ENCODE measurements around the gene PTPRR. TPM values are rescaled to one million over a fixed set of nuclear protein-coding genes. Genes with fewer than 3 reads are reported as not detected.
A peak's percentile ranks its signal among the peaks of the same experiment; 100 is the strongest.

The PTPRR gene
- total RNA-seq, 1 donor from 2014 or later, result not detected

DNA sequence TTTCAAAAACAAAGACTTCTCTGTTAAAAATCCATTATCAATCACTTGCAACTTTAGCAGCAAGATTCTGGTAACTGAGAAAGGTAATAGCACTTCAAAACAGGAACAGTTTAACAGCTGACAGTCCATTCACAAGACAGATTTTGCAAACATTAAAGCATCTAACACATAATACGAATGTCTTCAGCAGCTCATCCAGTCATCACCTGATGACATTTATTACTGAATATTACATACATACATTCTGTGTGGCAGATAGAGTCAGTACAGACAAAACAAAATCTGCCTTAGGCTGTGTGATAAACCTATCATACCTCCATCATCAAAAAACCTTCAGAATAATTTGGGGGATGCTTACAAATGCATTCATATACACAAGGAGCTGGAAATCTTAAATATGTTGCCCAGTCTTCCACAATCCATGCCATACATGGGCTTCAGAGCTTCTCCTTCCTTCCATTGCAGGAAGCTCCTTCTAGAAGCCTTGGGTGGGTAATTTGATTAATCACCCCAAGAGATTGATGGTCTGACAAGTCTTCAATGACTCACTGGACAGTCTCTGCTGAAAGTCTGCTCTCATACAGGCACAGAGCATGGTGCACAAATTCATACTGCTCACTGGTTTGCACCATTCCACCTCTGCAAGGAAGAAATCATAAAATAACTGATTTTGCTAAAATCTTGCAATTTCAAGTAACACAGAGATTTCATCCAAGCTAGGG, 281.7 kb downstream of the PTPRR start:
- peak; percentile 58 for DNase-seq

DNA sequence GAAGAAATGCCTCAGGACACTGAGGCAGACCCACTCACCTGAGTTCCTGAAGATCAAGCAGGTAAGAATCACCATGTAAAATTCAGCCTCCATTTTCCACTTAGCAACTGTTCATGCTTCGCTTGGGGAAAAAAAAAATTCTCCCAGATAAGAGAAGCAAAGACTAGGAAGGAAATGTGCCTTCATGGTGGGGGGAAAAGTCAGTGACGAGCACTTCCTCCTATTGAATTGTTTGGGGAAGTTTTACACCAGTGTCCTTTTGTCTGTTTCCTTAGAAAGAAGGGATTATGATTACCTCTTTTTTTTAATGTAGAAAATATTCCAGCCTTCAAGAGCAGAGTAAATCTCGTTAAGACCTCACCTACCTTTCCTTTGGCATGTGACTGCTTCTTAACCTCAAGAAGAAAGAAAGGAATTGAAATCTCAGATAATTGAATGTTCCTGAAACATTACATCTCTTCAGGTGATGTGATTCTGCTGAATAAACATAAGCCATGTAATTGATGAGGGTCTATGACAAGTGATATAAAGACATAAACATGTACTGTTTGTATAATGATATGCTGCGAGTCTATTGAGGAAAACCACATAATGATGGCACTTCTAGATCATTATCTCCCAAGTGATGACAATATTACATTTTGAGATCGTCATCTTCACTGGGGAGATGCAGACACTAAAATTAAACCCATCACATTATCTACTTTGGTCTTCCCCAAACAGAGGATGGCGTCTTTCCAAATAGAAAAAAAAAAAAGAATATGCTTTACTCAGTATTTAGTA, 283.0 kb downstream of the PTPRR start, which contains the start of gene PTPRB:
Gene PTPRB (minus strand): TSS at position 127 of the 783 bp plus-strand sequence. CDS start 34 bp downstream, at position 93.
- peak; percentile 87 for DNase-seq

DNA sequence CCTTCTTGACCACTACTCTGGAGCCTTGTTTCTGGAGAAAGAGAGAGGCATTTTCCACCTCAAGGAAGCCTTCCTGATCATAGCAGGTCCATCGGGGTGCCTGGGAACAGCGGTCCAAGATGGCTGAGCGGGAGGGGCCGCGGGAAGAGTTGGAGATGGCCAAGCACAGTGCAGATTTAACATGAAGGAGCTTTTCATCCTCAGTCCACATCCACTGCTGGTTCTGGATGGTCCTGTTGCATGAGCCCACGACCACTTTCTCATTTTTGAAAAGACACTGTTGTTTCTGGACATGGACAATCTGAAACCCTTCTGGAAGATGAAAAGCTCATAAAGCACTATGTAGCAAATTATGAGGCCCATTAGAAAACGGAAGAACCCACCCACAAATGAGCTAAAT, 284.8 kb downstream of the PTPRR start:
- peak; percentile 63 for DNase-seq

DNA sequence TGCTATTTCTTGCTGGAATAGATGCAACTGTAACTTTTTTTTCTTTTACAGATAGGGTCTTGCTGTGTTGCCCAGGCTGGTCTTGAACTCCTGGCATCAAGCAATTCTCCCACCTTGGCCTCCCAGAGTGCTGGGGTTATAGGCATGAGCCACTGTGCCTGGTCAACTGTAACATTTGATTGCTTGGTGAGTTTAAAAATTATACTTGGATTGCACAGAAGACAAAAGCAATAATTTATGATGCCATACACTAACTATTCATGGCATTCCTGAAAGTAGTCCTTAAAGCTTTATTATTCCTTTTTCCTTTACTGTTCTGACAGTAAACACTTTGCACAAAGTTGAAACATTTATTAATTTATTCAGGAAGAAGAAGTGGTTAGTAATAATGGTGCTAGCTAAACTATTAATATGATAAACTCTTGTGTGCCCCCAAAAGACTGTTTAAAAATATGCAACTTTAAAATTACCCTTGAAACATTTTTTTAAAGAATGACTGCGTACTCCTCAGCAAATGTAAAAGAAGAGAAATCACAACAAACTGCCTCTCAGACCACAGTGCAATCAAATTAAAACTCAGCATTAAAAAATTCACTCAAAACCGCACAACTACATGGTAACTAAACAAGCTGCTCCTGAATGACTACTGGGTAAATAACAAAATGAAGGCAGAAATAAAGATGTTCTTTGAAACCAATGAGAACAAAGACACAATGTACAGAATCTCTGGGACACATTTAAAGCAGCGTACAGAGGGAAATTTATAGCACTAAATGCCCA, 291.6 kb downstream of the PTPRR start:
- DNase-seq, result no peak

DNA sequence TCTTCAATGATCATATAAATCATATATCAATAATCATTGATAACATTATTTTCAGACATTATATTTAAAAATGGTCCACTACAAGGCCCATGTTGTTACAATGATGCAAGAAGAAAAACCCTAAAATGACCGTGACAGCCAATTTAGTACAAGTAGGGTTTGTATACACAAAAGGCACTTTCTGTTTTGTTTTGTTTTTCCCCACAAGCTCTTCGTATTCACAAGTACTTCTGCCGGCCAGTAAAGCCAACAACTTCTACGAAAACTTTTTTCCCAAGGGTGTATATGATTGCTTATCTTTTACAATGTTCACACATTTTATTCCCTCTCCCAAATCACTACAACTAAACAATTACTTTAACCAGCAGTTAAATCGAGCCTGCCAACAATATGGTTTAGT, 292.9 kb downstream of the PTPRR start:
- DNase-seq, result peak; percentile 42

DNA sequence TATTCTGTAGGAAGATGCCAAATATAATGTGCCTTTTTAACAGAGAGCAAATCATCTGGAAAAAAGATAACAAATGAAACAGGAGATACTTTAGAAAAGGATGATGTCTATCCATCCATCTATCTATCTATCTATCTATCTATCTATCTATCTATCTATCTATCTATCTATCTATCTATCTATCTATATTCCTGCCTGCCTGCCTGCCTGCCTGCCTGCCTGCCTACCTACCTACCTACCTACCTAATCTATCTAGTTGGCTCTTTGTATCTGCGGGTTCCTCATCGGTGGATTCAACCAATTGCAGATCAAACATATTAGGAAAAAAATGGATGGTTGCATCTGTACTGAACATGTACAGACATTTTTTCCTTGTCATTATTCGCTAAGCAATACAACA, 294.4 kb downstream of the PTPRR start:
- no peak for DNase-seq

DNA sequence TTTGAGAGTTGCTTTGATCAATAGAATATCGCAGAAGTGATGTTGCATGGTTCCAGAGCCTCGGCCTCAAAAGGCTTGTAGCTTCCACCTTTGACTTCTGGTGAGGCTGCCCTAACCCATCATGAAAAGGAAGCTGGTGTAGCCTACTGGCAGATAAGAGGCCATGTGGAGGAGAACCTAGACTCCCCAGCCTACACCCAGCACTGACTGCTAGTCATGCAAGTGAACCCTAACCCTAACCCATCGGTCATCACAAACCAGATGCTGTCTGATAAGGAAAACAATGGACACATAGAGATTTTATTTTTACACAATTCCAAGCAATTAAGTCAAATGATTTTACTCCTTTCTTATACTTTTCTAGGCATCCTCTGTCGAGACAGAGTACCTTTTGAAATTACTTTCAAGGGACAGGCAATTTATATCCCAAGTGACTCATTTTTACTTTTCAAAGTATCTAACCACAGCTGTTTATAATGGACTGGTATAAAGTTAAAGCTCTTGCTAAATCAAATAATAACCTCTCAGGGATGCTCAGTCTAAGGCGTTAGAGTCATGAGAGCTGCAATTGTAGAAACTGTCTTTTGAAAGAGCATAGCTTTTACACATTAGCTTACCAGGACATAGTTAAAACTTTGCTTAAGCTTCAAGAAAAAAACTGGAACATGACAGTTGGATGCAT, 300.9 kb downstream of the PTPRR start:
- peak; percentile 28 for DNase-seq

DNA sequence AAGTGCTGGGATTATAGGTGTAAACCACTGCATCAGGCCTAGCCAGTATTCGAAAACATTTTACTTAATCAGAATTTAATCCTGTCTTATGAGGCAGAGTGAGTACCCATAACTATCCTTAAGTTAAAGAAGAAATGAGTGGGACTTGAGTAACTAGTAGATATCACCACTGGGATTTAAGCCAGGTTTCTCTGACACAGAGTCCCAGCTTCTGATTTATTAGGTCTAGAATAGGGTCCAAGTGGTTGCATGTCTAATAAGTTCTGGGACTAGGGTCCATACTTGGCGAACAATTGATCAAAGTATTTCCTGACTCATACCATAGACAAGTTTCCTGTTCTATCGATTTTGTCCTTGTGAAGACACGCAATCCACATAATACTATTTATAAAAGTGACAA, 302.2 kb downstream of the PTPRR start:
- DNase-seq, result no peak

DNA sequence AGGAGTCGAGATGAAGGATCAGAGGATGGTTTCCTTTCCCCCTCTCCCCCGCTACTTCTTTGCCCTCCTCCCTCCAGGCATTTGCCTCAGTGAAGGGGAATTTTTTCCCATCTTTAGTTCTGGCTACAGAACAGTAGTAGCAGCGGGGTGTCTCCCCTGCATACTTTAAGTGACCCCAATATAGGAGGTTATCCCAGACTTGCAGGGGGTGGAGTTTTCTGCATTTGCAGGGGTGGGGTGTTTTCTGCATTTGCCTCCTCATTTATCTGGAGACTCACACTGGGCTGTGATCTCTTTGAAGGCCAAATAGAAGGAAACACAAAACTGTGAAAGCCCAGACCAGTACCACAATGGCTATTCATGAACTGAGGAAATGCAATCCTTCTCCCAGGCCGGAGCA, 303.1 kb downstream of the PTPRR start:
- no peak for DNase-seq

DNA sequence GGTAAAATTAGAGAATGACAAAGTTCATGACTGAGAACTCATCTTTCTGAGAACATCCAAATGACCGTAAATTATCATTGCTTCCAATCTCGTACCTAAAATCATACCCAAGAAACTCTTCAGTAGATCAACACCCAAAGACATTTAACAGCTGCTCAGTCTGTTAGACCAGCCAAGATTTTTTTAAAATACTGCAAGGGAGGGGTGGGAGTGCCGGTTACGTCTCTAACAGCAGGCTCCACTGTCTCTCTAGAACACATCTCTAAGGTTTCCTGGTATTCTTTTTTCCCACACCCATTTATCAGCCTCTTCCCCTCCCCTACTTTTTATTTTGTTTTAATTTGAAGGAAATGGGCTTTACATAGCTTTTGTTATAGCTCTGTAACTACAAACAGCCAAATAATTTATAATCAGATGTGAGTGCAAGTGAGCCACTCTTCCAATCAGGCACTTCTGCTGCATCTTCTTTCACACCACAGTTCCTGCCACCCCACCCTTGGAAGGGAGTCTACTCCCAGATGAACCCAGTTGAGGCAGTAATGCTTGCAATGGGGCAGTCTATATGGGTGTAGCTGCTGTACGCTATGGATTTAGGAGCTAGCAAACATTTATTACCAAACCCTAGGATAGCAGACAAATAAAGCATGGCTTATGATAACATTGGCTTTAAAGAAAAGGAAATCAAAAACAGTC, 305.2 kb downstream of the PTPRR start:
- DNase-seq, result no peak

DNA sequence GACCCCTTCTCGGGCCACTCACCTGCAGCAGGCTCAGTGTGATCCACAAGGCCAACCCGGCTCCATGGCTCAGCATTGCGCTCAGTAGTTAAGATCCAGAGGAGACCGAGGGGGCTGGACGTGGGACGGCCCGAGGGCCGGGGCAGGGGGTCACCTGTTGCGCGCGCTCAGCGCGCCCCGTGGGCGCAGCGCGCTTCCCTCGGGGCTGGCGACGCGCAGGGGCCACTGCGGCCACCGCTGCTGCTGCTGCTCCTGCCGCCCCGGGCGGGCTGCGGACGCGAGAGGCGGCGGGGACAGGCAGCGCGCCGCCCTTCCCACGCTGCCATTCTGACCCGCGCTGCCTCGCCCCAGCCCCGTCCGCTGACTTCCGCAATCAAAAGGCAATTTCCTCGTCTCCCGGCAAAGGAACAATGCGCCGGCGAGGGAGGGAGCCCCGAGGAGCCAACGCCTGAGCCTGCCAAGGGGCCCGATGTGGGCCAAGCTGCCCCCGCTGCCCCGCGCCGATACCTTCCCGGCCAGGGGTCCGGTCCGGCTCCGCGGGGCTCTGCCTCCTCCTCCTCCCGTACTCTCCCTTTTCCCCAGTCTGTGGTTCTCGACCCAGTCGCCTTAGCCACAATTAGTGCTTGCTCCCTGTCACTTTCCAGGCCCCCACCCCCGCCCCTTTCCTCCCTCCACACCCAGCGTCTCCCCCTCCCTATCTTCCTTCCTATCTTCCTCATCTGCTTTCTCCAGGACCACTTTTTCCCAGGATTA, 310.6 kb downstream of the PTPRR start:
- DNase-seq, result peak; percentile 89

DNA sequence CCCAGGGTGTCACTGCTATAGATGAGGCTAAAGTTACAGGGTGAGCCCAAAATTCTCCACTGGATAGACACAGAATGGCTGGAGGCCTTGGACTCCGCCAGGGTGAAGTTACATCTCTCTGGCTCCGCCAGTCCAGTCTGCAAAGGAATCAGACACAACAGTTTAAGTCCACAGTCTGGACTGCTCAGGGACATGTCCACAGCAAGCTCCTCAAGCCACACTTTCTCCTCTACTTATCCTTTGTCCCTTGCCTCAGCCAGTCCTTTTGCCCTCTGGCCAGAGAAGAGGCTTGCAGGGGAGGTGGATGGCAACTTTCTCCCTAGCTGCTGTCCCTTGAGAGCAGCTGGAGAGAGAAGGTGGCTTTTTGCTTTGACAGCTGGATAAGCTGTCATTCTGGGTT, 311.3 kb downstream of the PTPRR start:
- peak; percentile 28 for DNase-seq

DNA sequence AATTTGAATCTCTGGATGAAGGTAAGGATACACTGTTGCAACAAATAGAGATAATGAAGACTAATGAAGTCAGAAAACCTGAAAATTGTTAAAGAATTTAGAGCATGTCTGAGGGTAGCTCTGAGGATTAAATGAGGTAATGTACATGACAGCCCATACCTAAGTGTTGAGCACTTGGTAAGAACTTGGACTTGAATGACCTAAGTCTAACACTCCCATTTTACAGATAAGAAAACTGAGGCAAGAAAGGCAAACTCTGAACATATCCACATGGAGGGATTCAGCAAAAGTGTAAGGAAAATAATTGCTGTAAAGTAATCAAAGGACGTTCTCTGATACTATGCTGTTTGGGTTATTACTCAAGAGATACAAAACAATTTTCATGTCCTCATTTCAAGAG, 312.4 kb downstream of the PTPRR start:
- no peak for DNase-seq

DNA sequence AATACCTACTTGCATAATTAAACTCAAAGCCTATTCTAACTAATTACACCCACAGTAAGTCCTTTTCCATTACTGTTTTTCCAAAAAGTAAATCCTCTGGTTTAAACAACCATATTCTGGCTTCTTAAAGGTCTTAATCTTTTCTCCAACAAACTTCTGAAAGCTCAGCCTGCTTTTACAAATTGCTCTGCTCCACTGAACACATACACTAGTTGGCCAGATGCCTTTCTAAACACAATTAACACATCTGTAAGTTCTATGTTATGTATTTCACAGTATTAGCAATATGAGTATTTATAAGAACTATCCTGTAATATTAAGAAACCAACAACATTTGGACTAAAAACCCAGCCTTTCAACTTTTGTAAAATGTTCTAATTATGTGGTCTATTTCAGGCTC, 313.4 kb downstream of the PTPRR start:
- no peak for DNase-seq

DNA sequence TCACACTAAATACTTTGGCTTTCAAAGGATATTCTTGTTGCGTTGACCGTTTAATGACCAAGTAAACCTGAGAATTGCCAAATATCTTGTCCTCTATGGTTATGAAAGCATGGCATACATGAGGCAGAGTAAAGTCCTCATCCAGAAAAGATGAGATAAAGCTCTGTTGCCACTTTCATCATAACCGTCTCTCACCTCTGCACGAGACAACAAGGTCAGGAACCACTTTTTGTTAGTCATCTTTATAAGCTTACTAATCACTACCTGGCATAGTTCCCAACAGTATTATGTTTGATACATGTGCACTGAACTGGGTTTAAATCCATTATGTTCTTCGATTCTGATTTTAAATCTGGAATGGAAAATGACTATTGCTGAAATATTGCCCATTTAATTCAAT, 314.6 kb downstream of the PTPRR start:
- DNase-seq, result peak; percentile 78

DNA sequence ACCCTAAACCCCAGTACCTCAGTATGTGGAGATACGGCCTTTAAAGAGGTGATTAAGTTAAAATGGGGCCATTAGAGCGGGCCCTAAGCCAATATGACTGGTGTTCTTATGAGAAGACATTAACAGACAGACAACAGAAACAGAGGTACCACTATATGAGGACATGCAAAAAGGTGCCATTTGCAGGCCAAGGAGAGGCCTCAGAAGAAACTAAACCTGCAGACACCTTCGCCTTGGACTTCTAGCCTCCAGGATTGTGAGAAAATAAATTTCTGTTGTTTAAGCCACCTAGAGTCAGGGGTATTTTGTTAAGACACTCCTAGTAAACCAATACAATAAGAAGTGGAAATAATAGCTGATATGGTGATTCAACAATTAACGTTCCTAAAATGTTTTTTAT, 315.9 kb downstream of the PTPRR start:
- DNase-seq, result no peak

DNA sequence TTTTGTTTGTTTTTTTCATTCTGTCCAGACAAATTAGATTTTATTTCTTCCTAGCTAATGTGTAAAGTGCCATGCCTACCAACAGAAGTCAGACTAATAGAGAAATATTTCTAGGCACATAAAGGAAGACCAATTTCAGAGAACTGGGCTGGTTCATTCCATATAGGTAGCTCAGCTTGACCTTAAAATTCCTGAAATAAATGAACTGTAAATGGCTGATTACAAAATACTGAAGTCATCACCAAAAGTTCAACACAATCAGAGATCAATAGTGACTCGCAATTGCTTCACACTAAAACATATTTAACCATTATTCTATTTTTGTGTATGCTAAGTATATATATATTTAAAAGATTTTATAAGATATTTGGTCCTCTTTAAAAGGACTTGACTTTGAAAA, 317.5 kb downstream of the PTPRR start:
- DNase-seq, result no peak

DNA sequence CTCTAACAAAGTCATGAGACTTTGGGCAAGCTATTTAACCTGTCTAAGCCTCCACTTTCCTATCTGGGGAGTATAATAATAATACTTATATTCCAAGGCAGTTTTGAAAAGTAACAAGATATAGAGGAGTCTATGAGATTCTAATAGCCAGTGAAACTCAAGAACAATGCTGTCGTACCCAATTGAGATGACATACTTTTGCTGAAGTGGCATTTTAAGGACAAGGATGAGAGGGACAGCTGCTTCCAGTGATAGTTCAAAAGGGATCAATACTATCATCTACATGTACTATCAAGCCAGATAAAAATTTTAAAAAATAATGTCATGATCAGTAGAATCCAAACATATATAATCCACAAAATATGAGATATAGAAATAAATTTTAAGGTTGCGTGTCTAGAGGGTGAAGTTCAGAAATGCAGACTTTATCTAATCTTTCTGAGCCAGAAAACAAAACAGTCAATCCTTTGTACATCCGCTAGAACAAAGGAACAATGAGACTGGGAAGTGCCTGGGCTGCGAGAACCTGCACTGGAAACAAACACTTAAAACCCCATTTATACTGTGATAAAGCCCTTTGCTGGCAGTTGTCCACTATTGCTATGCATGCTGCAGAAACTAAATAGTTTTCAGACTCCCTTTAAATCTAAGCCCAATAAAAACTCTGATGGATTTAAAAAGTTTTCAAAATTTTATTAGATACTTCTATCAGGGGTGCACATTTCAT, 321.9 kb downstream of the PTPRR start:
- DNase-seq, result peak; percentile 93

DNA sequence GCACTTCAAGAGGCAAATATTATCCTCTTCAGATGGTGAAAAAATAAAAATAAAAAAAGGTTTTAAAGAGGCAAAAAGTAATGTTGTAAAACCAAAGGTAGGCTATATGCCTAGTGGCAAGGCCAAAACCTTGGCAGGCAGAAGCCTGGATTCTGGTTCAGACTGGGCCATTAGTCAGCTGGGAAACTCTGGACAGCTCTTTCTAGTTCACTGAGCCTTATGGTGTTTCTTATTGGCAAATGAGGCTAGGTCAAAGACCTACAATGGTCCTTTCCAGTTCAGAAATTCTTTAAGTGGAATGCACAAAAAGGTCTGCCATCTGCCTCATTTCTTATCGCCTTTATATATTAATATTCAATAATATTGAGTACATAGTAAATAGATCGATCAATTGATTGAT, 327.9 kb downstream of the PTPRR start:
- DNase-seq, result no peak

DNA sequence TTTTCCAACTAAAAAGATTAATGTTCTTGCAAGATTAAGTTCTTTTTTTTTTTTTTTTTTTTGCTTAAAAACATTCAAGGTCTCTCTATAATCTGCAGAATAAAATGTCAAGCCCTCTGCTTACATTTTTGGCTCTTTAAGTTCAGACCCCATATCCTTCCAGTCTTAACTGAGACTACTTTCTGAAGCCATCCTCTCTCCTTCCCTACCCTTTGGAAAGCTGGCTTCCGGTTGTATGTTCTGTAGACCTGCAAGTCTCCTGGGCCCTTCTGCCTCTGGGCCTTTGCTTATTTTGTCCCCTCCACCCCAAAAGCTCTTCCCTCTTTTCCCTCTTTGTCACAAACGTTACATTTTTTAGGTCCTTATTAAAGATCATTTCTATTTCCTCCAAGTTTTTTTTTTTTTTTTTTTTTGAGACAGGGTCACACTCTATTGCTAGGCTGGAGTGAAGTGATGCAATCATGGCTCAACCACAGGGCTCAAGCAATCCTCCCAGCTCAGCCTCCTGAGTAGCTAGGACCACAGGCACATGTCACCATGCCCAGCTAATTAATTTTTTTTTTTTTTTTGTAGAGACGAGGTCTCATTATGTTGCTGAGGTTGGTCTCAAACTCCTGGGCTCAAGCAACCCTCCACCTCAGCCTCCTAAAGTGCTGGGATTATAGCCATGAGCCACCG, 329.9 kb downstream of the PTPRR start:
- no peak for DNase-seq
